Left lung (tissue), 10 donors: ENCODE data around the gene PNMA1. TPM values are rescaled to one million over a fixed set of nuclear protein-coding genes. Genes with fewer than 3 reads are reported as not detected.
A peak's percentile ranks its signal among the peaks of the same experiment; 100 is the strongest.

ENCODE experiments used
- ATAC-seq: fragments of 200-7000 bp; cut with Tn5 transposase; one replicate; pipeline ENCODE4 v1.9.1; 2020; ENCODE audit warnings: moderate library complexity
- DNase-seq, 4 donors: peaks; one replicate each; pipeline ENCODE4 v3.0.0-alpha.2; 2013 to 2020
- H3K27ac ChIP-seq, 2 donors: fragments of 200-600 bp; sonication (generic) in 1 of 2; one replicate each; pipeline versions ENCODE4 v1.5.0 to v1.8.0; 2020 to 2021
- H3K27me3 ChIP-seq, 2 donors: fragments of 200-600 bp; sonication (generic) in 1 of 2; one replicate each; pipeline versions ENCODE4 v1.5.0 to v1.8.0; 2020 to 2021
- H3K36me3 ChIP-seq, 2 donors: fragments of 200-600 bp; sonication (generic) in 1 of 2; one replicate each; pipeline versions ENCODE4 v1.5.0 to v1.8.0; 2020 to 2021
- H3K4me1 ChIP-seq, 2 donors: fragments of 200-600 bp; one replicate each; pipeline ENCODE4 v1.8.0; 2021
- H3K4me3 ChIP-seq, 2 donors: fragments of 200-600 bp; sonication (generic) in 1 of 2; one replicate each; pipeline versions ENCODE4 v1.5.0 to v1.8.0; 2020 to 2021; ENCODE audit warnings: mild to moderate bottlenecking in 1 of 2
- H3K9me3 ChIP-seq, 2 donors: fragments of 200-600 bp; sonication (generic) in 1 of 2; one replicate each; pipeline versions ENCODE4 v1.5.0 to v1.8.0; 2020 to 2021
- intact Hi-C, 2 donors: fragments of 100-400 bp; cut with DNase I; formaldehyde crosslinking; loops; one replicate each; pipeline versions ENCODE4 v1.11.2 to v1.14.2; 2022
- polyA plus RNA-seq, 6 donors: library from polyadenylated mRNA; unstranded; fragments of 120-200 nt; gene quantifications; one replicate each; pipeline ENCODE4 v1.2.1, GENCODE V29; 2013; ENCODE audit not compliant: insufficient read length in 6 of 6
- total RNA-seq, 2 donors: library from RNA; stranded (reverse); fragmentation: NEBNext Ultra II Directional; extraction: Animal tissue kit (Norgen Biotek cat#: 25700); gene quantifications; one replicate each; pipeline ENCODE4 v1.2.1, GENCODE V29; 2021
- TF ChIP-seq, protein P1 (sequence below), 2 donors: fragments of 200-600 bp; sonication (generic) in 1 of 2; IDR thresholded peaks; one replicate each; pipeline versions ENCODE4 v1.5.0 to v1.8.0; 2021; ENCODE audit warnings: antibody characterized with exemption in 2 of 2
- donor health status: DM: no; HTN: yes; CAD: no.
- donor health status: DM: no; HTN: no; CAD: no.

PNMA1 gene
- total and polyA plus RNA-seq, 8 donors: 30.8 to 56.3 (median 46.2) TPM

DNA sequence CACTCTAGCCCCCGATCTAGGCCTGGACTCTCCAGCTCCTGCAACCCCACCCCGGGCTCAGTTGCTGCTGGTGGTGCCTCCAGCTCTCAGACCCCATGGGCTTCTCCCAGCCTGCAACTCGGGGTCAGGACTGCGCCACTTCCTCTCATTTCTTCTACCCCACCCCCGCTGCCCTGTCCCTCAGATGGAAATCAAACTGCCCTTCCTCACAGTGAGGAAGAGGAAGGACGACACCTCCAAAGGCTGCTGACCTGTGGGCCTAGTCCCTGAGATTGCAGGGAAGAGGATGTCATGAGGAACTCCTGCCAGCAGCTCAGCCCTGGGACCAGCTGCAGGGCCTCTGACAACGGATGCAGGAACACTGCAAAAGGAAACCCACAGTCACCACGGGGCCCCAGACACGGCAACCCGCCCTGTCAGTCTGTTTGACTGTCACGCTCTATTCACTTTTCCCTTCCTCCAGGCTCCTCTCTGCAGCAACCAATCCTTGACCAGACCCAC, 29.3 kb upstream of the PNMA1 start:
- intact Hi-C loops: no loop called here
- peak overlapping the region; percentile 69 to 82 for H3K27ac ChIP-seq
- H3K4me3 ChIP-seq: no peak overlapping the region
- TF ChIP-seq, protein P1, sequence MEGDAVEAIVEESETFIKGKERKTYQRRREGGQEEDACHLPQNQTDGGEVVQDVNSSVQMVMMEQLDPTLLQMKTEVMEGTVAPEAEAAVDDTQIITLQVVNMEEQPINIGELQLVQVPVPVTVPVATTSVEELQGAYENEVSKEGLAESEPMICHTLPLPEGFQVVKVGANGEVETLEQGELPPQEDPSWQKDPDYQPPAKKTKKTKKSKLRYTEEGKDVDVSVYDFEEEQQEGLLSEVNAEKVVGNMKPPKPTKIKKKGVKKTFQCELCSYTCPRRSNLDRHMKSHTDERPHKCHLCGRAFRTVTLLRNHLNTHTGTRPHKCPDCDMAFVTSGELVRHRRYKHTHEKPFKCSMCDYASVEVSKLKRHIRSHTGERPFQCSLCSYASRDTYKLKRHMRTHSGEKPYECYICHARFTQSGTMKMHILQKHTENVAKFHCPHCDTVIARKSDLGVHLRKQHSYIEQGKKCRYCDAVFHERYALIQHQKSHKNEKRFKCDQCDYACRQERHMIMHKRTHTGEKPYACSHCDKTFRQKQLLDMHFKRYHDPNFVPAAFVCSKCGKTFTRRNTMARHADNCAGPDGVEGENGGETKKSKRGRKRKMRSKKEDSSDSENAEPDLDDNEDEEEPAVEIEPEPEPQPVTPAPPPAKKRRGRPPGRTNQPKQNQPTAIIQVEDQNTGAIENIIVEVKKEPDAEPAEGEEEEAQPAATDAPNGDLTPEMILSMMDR (IDR thresholded peaks at IDR 0.05): no peak
- no peaks in the 10 kb centered on the region for H3K9me3 ChIP-seq
- H3K36me3 ChIP-seq: peaks cover 0 to 15% of the 10 kb centered on the region in 2 donors
- peak in 3 of 4 donors; percentile 70 to 89 (median 77) for DNase-seq
- peaks cover 82 to 98% of the 10 kb centered on the region in 2 donors for H3K4me1 ChIP-seq
- ATAC-seq: no peak
- no peaks in the 10 kb centered on the region for H3K27me3 ChIP-seq

DNA sequence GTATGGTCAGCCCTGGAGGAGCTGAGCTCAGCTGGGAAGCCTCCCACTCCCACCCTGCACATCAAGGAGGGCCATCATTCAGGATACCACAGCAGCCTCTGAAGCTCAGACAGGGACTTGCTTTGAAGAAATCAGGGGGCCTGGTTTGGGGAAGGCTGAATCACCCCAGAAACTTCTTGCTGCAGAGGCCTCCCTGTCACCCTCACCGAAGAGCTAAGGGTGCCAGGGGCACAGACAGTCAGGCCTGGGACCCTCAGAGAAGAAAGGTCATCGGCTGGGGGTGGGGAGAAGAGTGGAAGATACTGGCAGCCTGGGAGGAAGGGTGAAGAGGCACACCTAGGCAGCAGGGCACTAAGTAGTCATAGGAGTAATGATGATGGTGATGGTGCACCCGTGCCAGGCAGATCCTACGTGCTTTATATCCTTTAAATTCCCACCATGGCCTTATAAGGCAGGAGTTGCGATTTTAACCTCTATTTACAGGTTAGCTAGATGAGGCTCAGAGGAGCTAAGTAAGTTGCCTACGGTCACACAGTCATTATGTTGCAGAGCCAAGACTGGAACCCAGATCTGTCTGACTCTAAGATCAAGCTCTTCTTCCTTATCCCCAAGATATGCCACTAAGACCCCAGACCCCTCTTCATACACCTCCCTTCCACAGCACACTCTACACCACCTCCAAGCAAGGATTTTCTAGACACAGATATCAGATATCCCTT, 28.5 kb upstream of the PNMA1 start:
- H3K4me3 ChIP-seq: no peak overlapping the region
- ATAC-seq: no peak
- TF ChIP-seq, protein P1 (IDR thresholded peaks at IDR 0.05): no peak

GRCh38 chr14:73741876-73742519, 27.8 kb upstream of the PNMA1 start:
- no peak for ATAC-seq
- no peaks in the 10 kb centered on the region for H3K27me3 ChIP-seq
- H3K36me3 ChIP-seq: peaks cover 0 to 27% of the 10 kb centered on the region in 2 donors
- DNase-seq: no peak
- peak overlapping the region in 1 of 2 donors; percentile 20 for H3K4me3 ChIP-seq
- H3K9me3 ChIP-seq: no peaks in the 10 kb centered on the region
- peak overlapping the region; percentile 82 to 86 for H3K27ac ChIP-seq
- intact Hi-C loops: no loop called here
- TF ChIP-seq, protein P1 (IDR thresholded peaks at IDR 0.05): no peak
- peaks cover 75 to 83% of the 10 kb centered on the region in 2 donors for H3K4me1 ChIP-seq

More for the DNA sequence above, 28.5 kb upstream of the PNMA1 start:
- H3K27me3 ChIP-seq: no peaks in the 10 kb centered on the region
- no peak for DNase-seq
- intact Hi-C loops: no loop called here
- H3K4me1 ChIP-seq: peaks cover 82 to 90% of the 10 kb centered on the region in 2 donors
- H3K9me3 ChIP-seq: no peaks in the 10 kb centered on the region
- peaks cover 0 to 22% of the 10 kb centered on the region in 2 donors for H3K36me3 ChIP-seq
- H3K27ac ChIP-seq: peak overlapping the region; percentile 82 to 86

DNA sequence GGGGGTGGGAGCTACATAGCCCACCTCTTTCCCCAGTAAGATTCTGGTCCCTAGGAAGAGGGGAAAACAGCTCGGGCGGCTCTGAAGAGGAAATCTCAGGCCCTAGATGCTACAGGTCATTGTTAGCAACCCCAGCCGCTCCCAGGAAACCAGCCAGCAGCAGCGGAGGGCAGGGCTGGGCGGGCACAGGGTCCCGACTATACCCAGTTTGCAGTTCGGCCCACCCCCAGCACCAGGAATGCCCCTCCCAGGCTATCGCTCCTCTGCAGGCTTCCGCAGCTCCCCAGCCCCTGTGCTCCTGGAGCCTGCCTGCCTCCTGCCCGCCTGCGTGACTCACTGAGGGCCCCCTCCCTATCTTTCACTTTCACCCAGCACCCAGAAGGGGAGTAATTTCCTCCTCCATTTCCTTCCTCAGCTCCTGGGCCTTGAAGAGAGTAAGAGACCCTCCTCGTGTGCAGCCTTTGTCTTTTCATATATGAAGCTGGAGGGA, 27.2 kb upstream of the PNMA1 start:
- intact Hi-C loops: no loop called here
- ATAC-seq (peak; percentile 83), DNase-seq (peak in 3 of 4 donors; percentile 75 to 93 (median 84))
- TF ChIP-seq, protein P1 (IDR thresholded peaks at IDR 0.05): no peak
- Histone ChIP-seq H3K27ac (peak overlapping the region; percentile 82 to 86), H3K27me3 (no peaks in the 10 kb centered on the region), H3K36me3 (peaks cover 0 to 33% of the 10 kb centered on the region in 2 donors), H3K4me3 (peak overlapping the region in 1 of 2 donors; percentile 20), H3K9me3 (no peaks in the 10 kb centered on the region), H3K4me1 (peaks cover 69 to 77% of the 10 kb centered on the region in 2 donors)
